ENCODE data around the gene RABGGTA.

RABGGTA gene

DNA sequence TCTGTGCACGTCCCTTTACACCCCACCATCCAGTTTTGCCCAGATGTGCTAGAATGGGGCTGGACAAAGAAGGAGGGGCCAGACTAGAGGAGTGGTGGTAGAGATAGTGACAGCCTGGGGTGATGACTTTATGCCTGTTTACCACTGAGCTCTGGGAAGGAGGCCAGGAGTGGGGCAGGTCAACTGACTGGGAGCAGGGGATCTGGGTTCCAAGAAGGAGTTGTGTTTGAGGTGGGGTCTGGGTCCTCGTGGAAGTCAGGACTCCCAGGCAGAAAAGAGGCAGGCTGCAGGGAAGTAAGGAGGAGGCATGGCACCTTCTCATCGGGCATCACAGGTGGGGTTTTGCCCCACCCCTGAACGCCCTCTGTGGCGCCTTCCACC is 38.9 kb upstream of the RABGGTA start:
- H3K4me2 ChIP-seq (ENCODE audit: low read length) = no peak overlapping the region
- no peaks in the 10 kb centered on the region for H3K27me3 ChIP-seq (ENCODE audit: low read depth, low read length)
- H3K27ac ChIP-seq (ENCODE audit: low read length) = no peak overlapping the region
- no peak for TF ChIP-seq EZH2phosphoT487 (IDR thresholded peaks at IDR 0.05; ENCODE audit: low read depth)
- TF ChIP-seq, protein P1, sequence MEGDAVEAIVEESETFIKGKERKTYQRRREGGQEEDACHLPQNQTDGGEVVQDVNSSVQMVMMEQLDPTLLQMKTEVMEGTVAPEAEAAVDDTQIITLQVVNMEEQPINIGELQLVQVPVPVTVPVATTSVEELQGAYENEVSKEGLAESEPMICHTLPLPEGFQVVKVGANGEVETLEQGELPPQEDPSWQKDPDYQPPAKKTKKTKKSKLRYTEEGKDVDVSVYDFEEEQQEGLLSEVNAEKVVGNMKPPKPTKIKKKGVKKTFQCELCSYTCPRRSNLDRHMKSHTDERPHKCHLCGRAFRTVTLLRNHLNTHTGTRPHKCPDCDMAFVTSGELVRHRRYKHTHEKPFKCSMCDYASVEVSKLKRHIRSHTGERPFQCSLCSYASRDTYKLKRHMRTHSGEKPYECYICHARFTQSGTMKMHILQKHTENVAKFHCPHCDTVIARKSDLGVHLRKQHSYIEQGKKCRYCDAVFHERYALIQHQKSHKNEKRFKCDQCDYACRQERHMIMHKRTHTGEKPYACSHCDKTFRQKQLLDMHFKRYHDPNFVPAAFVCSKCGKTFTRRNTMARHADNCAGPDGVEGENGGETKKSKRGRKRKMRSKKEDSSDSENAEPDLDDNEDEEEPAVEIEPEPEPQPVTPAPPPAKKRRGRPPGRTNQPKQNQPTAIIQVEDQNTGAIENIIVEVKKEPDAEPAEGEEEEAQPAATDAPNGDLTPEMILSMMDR (IDR thresholded peaks at IDR 0.05; ENCODE audit: low read depth, low read length) = no peak
- no peaks in the 10 kb centered on the region for H3K79me2 ChIP-seq (ENCODE audit: low read length)
- H3K4me3 ChIP-seq (ENCODE audit: low read length) = no peak overlapping the region
- no peak overlapping the region for H3K9ac ChIP-seq (ENCODE audit: low read length)
- peaks cover 4% of the 10 kb centered on the region for H3K4me1 ChIP-seq (ENCODE audit: low read length)
- no peak overlapping the region for H2AFZ ChIP-seq (ENCODE audit: low read depth, low read length)
- peaks cover 21% of the 10 kb centered on the region for H3K36me3 ChIP-seq (replicated peaks; ENCODE audit: low read depth, low read length)
- no peaks in the 10 kb centered on the region for H4K20me1 ChIP-seq (ENCODE audit: insufficient read depth, low read length)
- no peaks in the 10 kb centered on the region for H3K9me3 ChIP-seq (ENCODE audit: insufficient read depth, low read length)

DNA sequence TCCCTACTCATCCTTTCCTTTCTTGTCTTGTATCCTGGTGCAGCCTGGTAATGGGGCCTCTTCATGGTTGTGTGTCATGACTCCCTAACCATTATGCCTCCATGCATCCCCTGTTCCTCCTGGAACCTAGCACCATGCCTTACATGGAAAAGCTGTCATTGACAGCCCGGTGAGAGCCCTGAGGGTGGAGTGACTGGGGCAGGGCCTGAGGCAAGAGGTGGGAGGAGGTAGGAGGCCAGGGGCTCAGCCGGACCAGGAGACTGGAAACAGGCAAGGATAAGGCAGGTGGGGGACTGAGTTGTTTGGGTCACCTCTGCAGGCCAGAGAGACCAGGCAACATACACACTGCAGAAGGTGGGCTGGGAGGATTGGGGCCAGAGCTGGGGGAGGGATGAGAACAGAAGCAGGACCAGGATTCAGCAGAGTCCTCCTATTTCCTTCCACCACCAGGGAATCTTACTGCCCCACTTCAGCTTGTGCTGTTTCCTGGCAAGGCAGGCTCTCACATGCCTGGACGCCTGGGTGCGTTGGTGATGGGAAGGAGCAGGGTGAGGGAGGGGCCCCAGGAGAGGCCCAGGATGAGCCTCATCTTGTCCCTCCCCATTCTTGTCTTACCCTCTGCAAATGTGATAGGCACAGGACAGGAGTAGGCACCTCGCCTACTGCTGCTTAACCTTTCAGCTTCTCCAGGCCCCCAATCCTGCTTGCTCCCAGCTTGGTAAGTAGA is 38.3 kb upstream of the RABGGTA start, which contains the start of gene LTB4R2:
Gene LTB4R2, plus strand, starts transcription at position 603 of the 727 bp plus-strand sequence. CDS start 525 bp downstream, outside the sequence.
- H4K20me1 ChIP-seq (ENCODE audit: insufficient read depth, low read length) = no peaks in the 10 kb centered on the region
- no peak within 1 kb of the TSS for H3K4me2 ChIP-seq (ENCODE audit: low read length)
- H3K79me2 ChIP-seq (ENCODE audit: low read length) = no peaks in the 10 kb centered on the region
- TF ChIP-seq EZH2phosphoT487 (IDR thresholded peaks at IDR 0.05; ENCODE audit: low read depth) = no peak
- TF ChIP-seq, protein P1 (IDR thresholded peaks at IDR 0.05; ENCODE audit: low read depth, low read length) = no peak
- H3K27ac ChIP-seq (ENCODE audit: low read length) = no peak within 1 kb of the TSS
- peaks cover 4% of the 10 kb centered on the region for H3K4me1 ChIP-seq (ENCODE audit: low read length)
- no peak within 1 kb of the TSS for H3K9ac ChIP-seq (ENCODE audit: low read length)
- no peaks in the 10 kb centered on the region for H3K9me3 ChIP-seq (ENCODE audit: insufficient read depth, low read length)
- H3K36me3 ChIP-seq (replicated peaks; ENCODE audit: low read depth, low read length) = peaks cover 26% of the 10 kb centered on the region
- H3K4me3 ChIP-seq (ENCODE audit: low read length) = no peak within 1 kb of the TSS
- no peaks in the 10 kb centered on the region for H3K27me3 ChIP-seq (ENCODE audit: low read depth, low read length)
- H2AFZ ChIP-seq (ENCODE audit: low read depth, low read length) = no peak within 1 kb of the TSS

DNA sequence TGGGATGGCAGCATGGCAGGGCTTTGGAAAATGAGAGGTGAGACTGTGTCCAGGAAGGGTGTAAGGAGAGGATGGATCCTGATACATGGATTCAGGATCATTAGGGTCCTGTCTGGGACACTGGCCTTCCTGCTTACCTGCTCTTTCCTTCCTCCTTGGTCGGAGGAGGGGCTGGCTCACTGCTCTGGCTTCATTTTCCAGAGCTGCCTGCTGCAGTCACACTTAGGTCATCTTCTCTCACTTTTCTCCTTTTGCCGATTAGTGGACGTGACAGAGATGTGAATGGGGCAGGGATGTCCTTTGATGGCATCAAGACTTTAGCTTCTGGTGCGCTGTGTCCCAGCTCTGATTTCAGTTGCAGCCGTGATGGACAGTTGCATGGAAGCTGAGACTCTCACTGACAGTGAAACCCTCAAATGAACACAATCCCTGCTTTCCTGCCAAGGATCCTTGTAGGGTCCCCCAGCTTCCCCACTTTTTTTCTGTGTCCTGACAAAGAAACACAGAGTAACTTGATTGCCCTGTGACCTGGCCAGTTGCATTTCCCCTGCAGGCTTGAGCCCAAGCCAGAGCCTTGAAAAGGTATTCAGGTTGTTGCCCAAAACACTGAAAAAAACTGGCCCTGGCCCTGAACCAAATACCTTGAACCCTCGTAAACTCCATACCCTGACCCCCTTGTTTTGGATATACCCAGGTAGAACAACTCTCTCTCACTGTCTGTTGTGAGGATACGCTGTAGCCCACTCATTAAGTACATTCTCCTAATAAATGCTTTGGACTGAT is 37.1 kb upstream of the RABGGTA start:
- no peak overlapping the region for H2AFZ ChIP-seq (ENCODE audit: low read depth, low read length)

More for the DNA sequence above, 37.1 kb upstream of the RABGGTA start:
- H3K4me3 ChIP-seq (ENCODE audit: low read length) = no peak overlapping the region
- no peaks in the 10 kb centered on the region for H3K79me2 ChIP-seq (ENCODE audit: low read length)
- TF ChIP-seq, protein P1 (IDR thresholded peaks at IDR 0.05; ENCODE audit: low read depth, low read length) = no peak; the same call in 1 of the 2 replicates
- TF ChIP-seq EZH2phosphoT487 (IDR thresholded peaks at IDR 0.05; ENCODE audit: low read depth) = no peak
- H3K27ac ChIP-seq (ENCODE audit: low read length) = no peak overlapping the region
- peaks cover 33% of the 10 kb centered on the region for H3K36me3 ChIP-seq (replicated peaks; ENCODE audit: low read depth, low read length)
- no peak overlapping the region for H3K4me2 ChIP-seq (ENCODE audit: low read length)
- no peaks in the 10 kb centered on the region for H4K20me1 ChIP-seq (ENCODE audit: insufficient read depth, low read length)
- H3K4me1 ChIP-seq (ENCODE audit: low read length) = peaks cover 4% of the 10 kb centered on the region
- H3K9me3 ChIP-seq (ENCODE audit: insufficient read depth, low read length) = no peaks in the 10 kb centered on the region
- H3K27me3 ChIP-seq (ENCODE audit: low read depth, low read length) = no peaks in the 10 kb centered on the region
- no peak overlapping the region for H3K9ac ChIP-seq (ENCODE audit: low read length)
